HG03575 (cell line): Measurements from ENCODE around the gene SRGAP2C.
"Not testable (repeated sequence)": the region's sequence is repeated elsewhere in the genome, so short reads cannot be mapped to it uniquely, and the experiment has no call there.

ENCODE experiments used
- ATAC-seq: cut with Tn5 transposase; IDR thresholded peaks from one replicate; pipeline ENCODE4 v1.9.1; 2021; ENCODE audit not compliant: unreplicated experiment, insufficient number of reproducible peaks, low FRiP score; ENCODE audit errors: extremely low read depth

SRGAP2C gene

GRCh38 chr1:121356819-121357218 lies 172.0 kb downstream of the SRGAP2C start:
- not testable (repeated sequence) for ATAC-seq

GRCh38 chr1:121360531-121360930 lies 175.8 kb downstream of the SRGAP2C start:
- not testable (repeated sequence) for ATAC-seq

GRCh38 chr1:121361451-121362233 lies 176.9 kb downstream of the SRGAP2C start:
- ATAC-seq = not testable (repeated sequence)

- not testable (repeated sequence) for ATAC-seq
Observed at GRCh38 chr1:121362234-121362883, 177.6 kb downstream of the SRGAP2C start.

GRCh38 chr1:121365316-121365715 lies 180.5 kb downstream of the SRGAP2C start:
- not testable (repeated sequence) for ATAC-seq

- not testable (repeated sequence) for ATAC-seq
Observed at GRCh38 chr1:121365723-121366122, 180.9 kb downstream of the SRGAP2C start.

GRCh38 chr1:121366171-121366570 lies 181.4 kb downstream of the SRGAP2C start:
- ATAC-seq = not testable (repeated sequence)

GRCh38 chr1:121368910-121369309 lies 184.1 kb downstream of the SRGAP2C start:
- ATAC-seq = not testable (repeated sequence)

- ATAC-seq = not testable (repeated sequence)
Observed at GRCh38 chr1:121369959-121370358, 185.2 kb downstream of the SRGAP2C start.

- not testable (repeated sequence) for ATAC-seq
Observed at GRCh38 chr1:121374851-121375367, 190.1 kb downstream of the SRGAP2C start.

- not testable (repeated sequence) for ATAC-seq
Observed at GRCh38 chr1:121376986-121377385, 192.2 kb downstream of the SRGAP2C start.

- not testable (repeated sequence) for ATAC-seq
Observed at GRCh38 chr1:121378757-121379156, 194.0 kb downstream of the SRGAP2C start.

- not testable (repeated sequence) for ATAC-seq
Observed at GRCh38 chr1:121384754-121385153, 200.0 kb downstream of the SRGAP2C start.

- not testable (repeated sequence) for ATAC-seq
Observed at GRCh38 chr1:121385162-121385561, 200.4 kb downstream of the SRGAP2C start.

GRCh38 chr1:121385563-121386288 lies 201.0 kb downstream of the SRGAP2C start:
- not testable (repeated sequence) for ATAC-seq

GRCh38 chr1:121386319-121386948 lies 201.7 kb downstream of the SRGAP2C start:
- not testable (repeated sequence) for ATAC-seq

GRCh38 chr1:121389895-121390560 lies 205.3 kb downstream of the SRGAP2C start:
- ATAC-seq = not testable (repeated sequence)

- not testable (repeated sequence) for ATAC-seq
Observed at GRCh38 chr1:121392130-121392529, 207.4 kb downstream of the SRGAP2C start.
